RWPE2 (cell line): ENCODE data around the gene RBM47.
A peak's percentile ranks its signal among the peaks of the same experiment; 100 is the strongest.
"Not testable (repeated sequence)": the region's sequence is repeated elsewhere in the genome, so short reads cannot be mapped to it uniquely, and the experiment has no call there.

ENCODE experiments used
- ATAC-seq: fragments of 200-7000 bp; cut with Tn5 transposase; 3 replicates; pipeline ENCODE4 v1.9.1; 2021; ENCODE audit warnings: low read depth
- DNase-seq: peaks from one replicate; pipeline ENCODE4 v3.0.0-alpha.2; 2020; ENCODE audit warnings: low spot score
- H3K27ac ChIP-seq: fragments of 450-650 bp; 2 replicates; pipeline ENCODE4 v1.5.1; 2017; ENCODE audit warnings: mild to moderate bottlenecking; ENCODE audit not compliant: poor library complexity, severe bottlenecking
- H3K27me3 ChIP-seq: fragments of 250-450 bp; sonication (Bioruptor Pico); 2 replicates; pipeline ENCODE4 v1.5.1; 2021; ENCODE audit warnings: mild to moderate bottlenecking, moderate library complexity; ENCODE audit not compliant: insufficient read depth, poor library complexity, severe bottlenecking
- H3K36me3 ChIP-seq: fragments of 250-450 bp; sonication (Bioruptor Pico); 2 replicates; pipeline ENCODE4 v1.5.1; 2020; ENCODE audit warnings: low read depth, mild to moderate bottlenecking, moderate library complexity
- H3K4me1 ChIP-seq: fragments of 250-450 bp; sonication (Bioruptor Pico); 2 replicates; pipeline ENCODE4 v1.5.1; 2021; ENCODE audit warnings: mild to moderate bottlenecking, moderate library complexity; ENCODE audit not compliant: insufficient read depth, poor library complexity, severe bottlenecking
- H3K4me3 ChIP-seq: fragments of 250-450 bp; sonication (Bioruptor Pico); 2 replicates; pipeline ENCODE4 v1.5.1; 2021; ENCODE audit warnings: mild to moderate bottlenecking, moderate library complexity; ENCODE audit not compliant: severe bottlenecking
- H3K9me3 ChIP-seq: fragments of 250-450 bp; sonication (Bioruptor Pico); 2 replicates; pipeline ENCODE4 v1.5.1; 2021; ENCODE audit warnings: mild to moderate bottlenecking, moderate library complexity; ENCODE audit not compliant: severe bottlenecking
- TF ChIP-seq, protein P1 (sequence below): fragments of 450-650 bp; IDR thresholded peaks from one replicate; pipeline ENCODE4 v1.5.1; 2017; ENCODE audit warnings: mild to moderate bottlenecking, moderate library complexity; ENCODE audit not compliant: poor library complexity, severe bottlenecking

RBM47 gene

DNA sequence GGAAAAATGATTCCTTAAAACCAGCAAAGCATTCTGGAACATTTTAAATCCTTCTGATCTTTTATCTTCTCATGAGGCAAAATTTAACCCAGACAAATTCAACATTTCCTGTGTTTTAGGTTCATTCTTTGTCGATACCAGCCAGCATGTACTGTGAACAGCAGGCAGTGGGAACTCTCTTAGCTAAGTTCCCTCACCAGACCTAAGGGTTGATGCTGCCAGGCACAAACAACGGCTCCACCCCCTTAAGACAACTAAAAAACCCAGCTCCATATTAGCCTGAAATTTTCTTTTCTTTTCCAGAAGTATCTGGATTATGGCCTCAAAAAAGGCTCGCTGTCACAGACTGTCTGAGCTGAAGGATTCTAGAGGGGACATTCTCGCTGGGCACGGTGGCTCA lies 2.4 kb upstream of the RBM47 start:
- Histone ChIP-seq H3K27me3 (no peaks in the 10 kb centered on the region), H3K9me3 (no peaks in the 10 kb centered on the region), H3K4me3 (no peak overlapping the region), H3K36me3 (no peaks in the 10 kb centered on the region), H3K4me1 (peaks cover 18% of the 10 kb centered on the region), H3K27ac (no peak overlapping the region)
- TF ChIP-seq, protein P1, sequence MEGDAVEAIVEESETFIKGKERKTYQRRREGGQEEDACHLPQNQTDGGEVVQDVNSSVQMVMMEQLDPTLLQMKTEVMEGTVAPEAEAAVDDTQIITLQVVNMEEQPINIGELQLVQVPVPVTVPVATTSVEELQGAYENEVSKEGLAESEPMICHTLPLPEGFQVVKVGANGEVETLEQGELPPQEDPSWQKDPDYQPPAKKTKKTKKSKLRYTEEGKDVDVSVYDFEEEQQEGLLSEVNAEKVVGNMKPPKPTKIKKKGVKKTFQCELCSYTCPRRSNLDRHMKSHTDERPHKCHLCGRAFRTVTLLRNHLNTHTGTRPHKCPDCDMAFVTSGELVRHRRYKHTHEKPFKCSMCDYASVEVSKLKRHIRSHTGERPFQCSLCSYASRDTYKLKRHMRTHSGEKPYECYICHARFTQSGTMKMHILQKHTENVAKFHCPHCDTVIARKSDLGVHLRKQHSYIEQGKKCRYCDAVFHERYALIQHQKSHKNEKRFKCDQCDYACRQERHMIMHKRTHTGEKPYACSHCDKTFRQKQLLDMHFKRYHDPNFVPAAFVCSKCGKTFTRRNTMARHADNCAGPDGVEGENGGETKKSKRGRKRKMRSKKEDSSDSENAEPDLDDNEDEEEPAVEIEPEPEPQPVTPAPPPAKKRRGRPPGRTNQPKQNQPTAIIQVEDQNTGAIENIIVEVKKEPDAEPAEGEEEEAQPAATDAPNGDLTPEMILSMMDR: no peak
- ATAC-seq: no peak
- no peak for DNase-seq

DNA sequence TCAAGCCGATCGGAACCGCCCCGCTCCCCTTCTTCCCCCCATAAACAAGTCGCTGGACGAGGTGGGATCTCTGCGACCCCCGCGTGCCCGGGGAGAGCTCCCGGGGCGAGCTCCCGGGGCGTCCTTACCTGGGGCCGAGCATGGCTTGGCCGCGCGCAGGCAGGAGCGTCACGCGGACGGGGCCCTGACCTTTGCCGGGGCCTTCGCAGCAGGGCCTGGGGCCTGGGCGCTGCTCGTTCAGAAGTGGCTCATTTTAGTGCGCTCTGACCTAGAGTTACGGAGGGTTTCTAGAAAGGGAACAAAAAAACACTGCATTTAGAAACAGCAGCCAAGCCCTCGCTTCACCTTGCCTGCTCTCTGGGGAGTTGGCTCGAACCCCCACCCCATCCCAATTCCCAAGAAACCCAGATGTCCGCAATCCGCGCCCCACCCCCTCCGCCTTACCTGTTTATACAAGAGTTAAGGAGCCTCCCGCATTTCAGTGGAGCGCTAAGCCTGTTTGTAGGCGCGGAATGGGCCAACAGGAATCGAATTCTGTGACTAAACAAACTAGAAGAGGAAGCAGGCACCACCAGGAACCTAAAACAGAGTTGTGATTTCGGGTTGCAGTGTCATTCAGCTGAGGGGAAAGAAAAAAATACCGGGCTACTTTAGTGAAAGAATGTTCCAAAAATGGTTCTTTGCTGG lies 814 bp upstream of the RBM47 start:
- Histone ChIP-seq H3K27ac (peak overlapping the region; percentile 68), H3K36me3 (no peaks in the 10 kb centered on the region), H3K4me1 (peaks cover 32% of the 10 kb centered on the region), H3K4me3 (peak overlapping the region; percentile 53), H3K27me3 (no peaks in the 10 kb centered on the region), H3K9me3 (no peaks in the 10 kb centered on the region)
- TF ChIP-seq, protein P1: no peak
- peak; percentile 48 for ATAC-seq
- DNase-seq: peak; percentile 65

DNA sequence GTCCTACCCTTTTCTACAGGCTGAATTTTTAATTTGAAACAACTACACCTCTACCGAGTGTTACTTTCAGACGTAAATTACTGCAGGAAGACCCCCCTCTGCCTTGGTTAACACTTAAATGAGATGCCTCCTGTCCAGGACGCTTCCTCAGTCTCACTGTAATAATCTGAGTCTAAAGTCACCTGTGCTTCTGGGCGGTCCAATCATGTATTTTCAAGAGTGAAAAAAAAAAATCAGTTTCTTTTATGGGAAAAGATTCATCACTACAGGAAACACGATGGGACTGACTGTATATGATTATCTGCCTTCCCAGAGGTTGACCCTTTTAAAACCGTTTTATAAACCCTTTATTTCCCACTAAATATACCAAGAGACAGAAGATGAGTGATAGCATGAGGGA lies 776 bp downstream of the RBM47 start:
- Histone ChIP-seq H3K27me3 (no peaks in the 10 kb centered on the region), H3K4me1 (peaks cover 33% of the 10 kb centered on the region), H3K27ac (peak overlapping the region; percentile 68), H3K9me3 (no peaks in the 10 kb centered on the region), H3K4me3 (peak overlapping the region; percentile 53), H3K36me3 (no peaks in the 10 kb centered on the region)
- ATAC-seq (no peak), DNase-seq (no peak)
- TF ChIP-seq, protein P1: no peak

DNA sequence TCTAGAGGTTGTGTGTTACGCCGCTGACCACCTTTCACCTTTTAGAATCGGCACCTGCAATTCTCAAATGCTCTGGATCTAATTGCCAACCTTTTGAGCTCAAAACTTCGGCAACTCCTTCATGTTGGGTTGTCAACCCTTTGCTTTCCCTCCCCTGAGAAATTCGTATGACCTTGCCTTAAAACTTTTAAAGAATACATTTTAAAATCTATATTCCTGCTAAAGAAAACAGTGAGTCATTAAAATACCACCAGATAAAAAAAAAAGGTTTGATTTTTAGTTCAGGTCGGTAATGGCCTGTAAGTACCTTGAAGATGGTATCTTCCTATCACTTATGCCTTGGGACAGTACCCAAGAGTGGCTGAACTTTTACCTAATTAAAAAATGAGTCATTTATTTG lies 1.3 kb downstream of the RBM47 start:
- peaks cover 33% of the 10 kb centered on the region for H3K4me1 ChIP-seq
- peak overlapping the region; percentile 53 for H3K4me3 ChIP-seq
- H3K9me3 ChIP-seq, ATAC-seq, H3K36me3 ChIP-seq, H3K27me3 ChIP-seq, DNase-seq: not testable (repeated sequence)
- peak overlapping the region; percentile 68 for H3K27ac ChIP-seq

DNA sequence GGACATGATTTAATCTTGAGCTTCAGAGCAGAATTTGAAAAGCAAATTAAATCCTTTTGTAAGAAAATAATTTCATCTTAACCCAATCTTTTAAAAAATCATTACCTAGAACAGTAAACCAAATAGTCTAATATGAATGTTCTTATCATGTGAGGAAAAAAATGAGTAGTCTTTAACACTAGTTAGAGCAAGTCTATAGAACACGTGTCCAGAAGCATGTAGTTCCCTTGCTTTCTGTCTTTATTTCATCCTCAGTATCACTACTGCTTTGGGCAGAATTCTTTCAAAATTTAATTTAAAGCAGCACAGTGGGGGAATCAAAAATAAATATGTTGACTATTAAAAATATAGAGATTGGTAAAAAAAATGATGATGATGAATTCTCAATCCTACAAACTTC lies 2.1 kb downstream of the RBM47 start:
- DNase-seq (no peak), ATAC-seq (no peak)
- Histone ChIP-seq H3K4me1 (peaks cover 35% of the 10 kb centered on the region), H3K27me3 (no peaks in the 10 kb centered on the region), H3K27ac (peak overlapping the region; percentile 8), H3K4me3 (peak overlapping the region; percentile 53), H3K9me3 (no peaks in the 10 kb centered on the region), H3K36me3 (no peaks in the 10 kb centered on the region)
- TF ChIP-seq, protein P1: no peak
